Measurements from ENCODE around the gene LAMB1. TPM values are rescaled to one million over a fixed set of nuclear protein-coding genes. Genes with fewer than 3 reads are reported as not detected.
"Not testable (repeated sequence)": the region's sequence is repeated elsewhere in the genome, so short reads cannot be mapped to it uniquely, and the experiment has no call there.

Gene LAMB1
- total RNA-seq, 1 experiment from 2014 or later, result 101 TPM

GRCh38 chr7:107889992-107890391 lies 113.0 kb downstream of the LAMB1 start:
- no peak for DNase-seq (ENCODE audit: low spot score)
- Mint-ChIP-seq H3K9me3 (peaks cover 14% of the 10 kb centered on the region), H3K4me1 (peaks cover 15% of the 10 kb centered on the region), H3K27ac (no peak overlapping the region), H3K36me3 (peaks cover 14% of the 10 kb centered on the region), H3K27me3 (ENCODE audit: low read depth) (peaks cover 7% of the 10 kb centered on the region; the same call in 1 of the 2 replicates), H3K4me3 (peak overlapping the region; percentile 92; the same call in 1 of the 2 replicates)
- ATAC-seq, result no peak
- TF ChIP-seq SMAD3 (CRISPR knock-in tag; IDR thresholded peaks at IDR 0.05; ENCODE audit: borderline replicate concordance) (no peak), SMAD4 (CRISPR knock-in tag; IDR thresholded peaks at IDR 0.05) (no peak), ESRRA (CRISPR knock-in tag; IDR thresholded peaks at IDR 0.05; ENCODE audit: borderline replicate concordance) (no peak), RORB (CRISPR knock-in tag; IDR thresholded peaks at IDR 0.05) (no peak), RELA (CRISPR knock-in tag; IDR thresholded peaks at IDR 0.05; ENCODE audit: borderline replicate concordance) (no peak), ZBTB43 (CRISPR knock-in tag; IDR thresholded peaks at IDR 0.05) (no peak), NFATC4 (CRISPR knock-in tag; IDR thresholded peaks at IDR 0.05) (no peak), ERG (CRISPR knock-in tag; IDR thresholded peaks at IDR 0.05) (no peak), TP53 (CRISPR knock-in tag; IDR thresholded peaks at IDR 0.05) (no peak), ARID4B (CRISPR knock-in tag; IDR thresholded peaks at IDR 0.05; ENCODE audit: borderline replicate concordance) (no peak), ZNF512 (CRISPR knock-in tag; IDR thresholded peaks at IDR 0.05; ENCODE audit: borderline replicate concordance) (no peak), CREB1 (CRISPR knock-in tag; IDR thresholded peaks at IDR 0.05) (no peak), ATF1 (CRISPR knock-in tag; IDR thresholded peaks at IDR 0.05) (no peak), IRF1 (CRISPR knock-in tag; IDR thresholded peaks at IDR 0.05) (no peak), CBFB (CRISPR knock-in tag; IDR thresholded peaks at IDR 0.05; ENCODE audit: low read depth) (no peak), STAT6 (CRISPR knock-in tag; conservative IDR thresholded peaks at IDR 0.05; ENCODE audit: low read depth) (no peak), MYBL2 (CRISPR knock-in tag; IDR thresholded peaks at IDR 0.05) (no peak), FOXP1 (CRISPR knock-in tag; IDR thresholded peaks at IDR 0.05; ENCODE audit: borderline replicate concordance) (no peak), CDX4 (CRISPR knock-in tag; IDR thresholded peaks at IDR 0.05; ENCODE audit: borderline replicate concordance) (no peak), ZNF671 (CRISPR knock-in tag; IDR thresholded peaks at IDR 0.05) (no peak)
- POLR2A ChIA-PET, result no interaction called here
- CTCF ChIA-PET, result interaction anchor here (1.7 to 2.2 kb wide), 2 partner anchors 11 to 15 kb away, joined by 6 to 11 read pairs; no protein-coding TSS in a partner anchor

- POLR2A ChIA-PET; H3K4me3 Mint-ChIP-seq; H3K36me3 Mint-ChIP-seq; ATAC-seq; DNase-seq (ENCODE audit: low spot score); H3K27ac Mint-ChIP-seq: not testable (repeated sequence)
- peaks cover 11% of the 10 kb centered on the region for H3K27me3 Mint-ChIP-seq (ENCODE audit: low read depth)
- H3K9me3 Mint-ChIP-seq, result peaks cover 14% of the 10 kb centered on the region
- CTCF ChIA-PET, result interaction anchor here (1.3 to 1.5 kb wide), 2 partner anchors 7 to 13 kb away, joined by 3 read pairs; no protein-coding TSS in a partner anchor
- H3K4me1 Mint-ChIP-seq, result peaks cover 11% of the 10 kb centered on the region
These were observed 115.1 kb downstream of the LAMB1 start for GRCh38 chr7:107887827-107888226.
